Endodermal cell (in vitro differentiated cells): Measurements from ENCODE around the gene PCNT. TPM values are rescaled to one million over a fixed set of nuclear protein-coding genes. Genes with fewer than 3 reads are reported as not detected.
A peak's percentile ranks its signal among the peaks of the same experiment; 100 is the strongest.

Experiments used
- DNase-seq: peaks from one replicate; pipeline ENCODE4 v3.0.0-alpha.2; 2017
- H3K27ac ChIP-seq: 2 replicates; pipeline ENCODE4 v1.5.1; 2013; ENCODE audit warnings: mild to moderate bottlenecking, low read depth, low read length, moderate library complexity
- H3K27me3 ChIP-seq: 2 replicates; pipeline ENCODE4 v1.6.1; 2013; ENCODE audit warnings: mild to moderate bottlenecking, low read length, moderate library complexity; ENCODE audit not compliant: insufficient read depth, control insufficient read depth, poor library complexity, severe bottlenecking
- H3K36me3 ChIP-seq: 2 replicates; pipeline ENCODE4 v1.7.0; 2013; ENCODE audit warnings: mild to moderate bottlenecking, low read length, moderate library complexity; ENCODE audit not compliant: control insufficient read depth, insufficient read depth
- H3K4me1 ChIP-seq: one replicate; pipeline ENCODE4 v1.7.0; 2013; ENCODE audit warnings: low read length; ENCODE audit not compliant: control insufficient read depth, insufficient read depth
- H3K4me3 ChIP-seq: 2 replicates; pipeline ENCODE4 v1.5.1; 2013; ENCODE audit warnings: mild to moderate bottlenecking, low read length, moderate library complexity
- H3K9ac ChIP-seq: 2 replicates; pipeline ENCODE4 v1.6.1; 2013; ENCODE audit warnings: mild to moderate bottlenecking, low read length, moderate library complexity; ENCODE audit not compliant: poor library complexity, severe bottlenecking; ENCODE audit errors: extremely low read depth
- H3K9me3 ChIP-seq: 2 replicates; pipeline ENCODE4 v1.6.1; 2013; ENCODE audit warnings: mild to moderate bottlenecking, low read length, moderate library complexity; ENCODE audit not compliant: control insufficient read depth
- H3K27ac Mint-ChIP-seq: 2 replicates; pipeline ENCODE4 v1.8.0; 2020; ENCODE audit warnings: mixed read lengths
- H3K27me3 Mint-ChIP-seq: 2 replicates; pipeline ENCODE4 v1.8.0; 2021; ENCODE audit warnings: mild to moderate bottlenecking, mixed read lengths; ENCODE audit not compliant: insufficient read depth
- H3K36me3 Mint-ChIP-seq: 2 replicates; pipeline ENCODE4 v1.8.0; 2020; ENCODE audit warnings: low read depth, mixed read lengths
- H3K4me1 Mint-ChIP-seq: 2 replicates; pipeline ENCODE4 v1.8.0; 2020; ENCODE audit warnings: mixed read lengths
- H3K4me3 Mint-ChIP-seq: 2 replicates; pipeline ENCODE4 v1.8.0; 2020; ENCODE audit warnings: mild to moderate bottlenecking, moderate library complexity, mixed read lengths
- H3K9me3 Mint-ChIP-seq: 2 replicates; pipeline ENCODE4 v1.8.0; 2020; ENCODE audit warnings: mild to moderate bottlenecking, mixed read lengths
- WGBS, 2 experiments: methylation state at CpG; one replicate each; pipeline versions ENCODE4 v1.1.5 to v1.1.7; 2013; ENCODE audit warnings: missing lambda C conversion rate in 2 of 2, mixed read lengths in 1 of 2; ENCODE audit not compliant: insufficient coverage in 1 of 2, insufficient read length in 1 of 2; 5-methylcytosine and 5-hydroxymethylcytosine counted together
- total RNA-seq, 2 donors: library from RNA; stranded (reverse); fragmentation: NEBNext Ultra II Directional in 1 of 2; extraction: Animal tissue kit (Norgen Biotek cat#: 25700) in 1 of 2; gene quantifications; 2 replicates in 1 of 2; 3 replicates in 1 of 2; pipeline ENCODE4 v1.2.1, GENCODE V29; 2021
- TF ChIP-seq, protein P1 (sequence below): fragments of 200-600 bp; sonication (generic); conservative IDR thresholded peaks from 2 replicates; pipeline ENCODE4 v1.5.0; 2021; ENCODE audit warnings: antibody characterized with exemption, mild to moderate bottlenecking

Gene PCNT
- total RNA-seq, 2 donors from 2014 or later: 40.1 to 40.7 TPM

DNA sequence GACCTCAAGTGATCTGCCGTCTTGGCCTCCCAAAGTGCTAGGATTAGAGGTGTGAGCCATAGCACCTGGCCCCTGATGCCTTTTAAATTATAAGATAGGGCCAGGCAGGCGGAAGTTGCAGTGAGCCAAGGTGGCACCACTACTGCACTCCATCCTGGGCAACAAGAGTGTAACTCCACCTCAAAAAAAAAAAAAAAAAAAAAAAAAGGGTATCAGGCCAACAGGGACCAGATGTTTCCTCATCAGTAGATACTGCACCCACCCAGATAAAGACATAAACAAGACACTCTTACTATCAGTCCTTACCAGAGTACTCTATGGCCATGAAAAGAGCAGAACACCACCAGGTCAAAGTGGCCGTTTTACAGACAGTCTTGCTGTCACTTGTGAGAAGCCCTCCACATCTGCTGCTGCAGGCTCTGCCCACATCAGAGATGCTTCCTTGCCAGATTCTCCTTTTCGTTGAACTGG lies 3.6 kb upstream of the PCNT start:
- H3K9me3 Mint-ChIP-seq: no peaks in the 10 kb centered on the region
- no peak for DNase-seq
- Histone ChIP-seq H3K4me3 (peak overlapping the region; percentile 54), H3K4me1 (no peaks in the 10 kb centered on the region), H3K36me3 (no peaks in the 10 kb centered on the region), H3K27ac (no peak overlapping the region), H3K9me3 (no peaks in the 10 kb centered on the region), H3K27me3 (no peaks in the 10 kb centered on the region), H3K9ac (no peak overlapping the region)
- peaks cover 11% of the 10 kb centered on the region for H3K36me3 Mint-ChIP-seq
- TF ChIP-seq, protein P1, sequence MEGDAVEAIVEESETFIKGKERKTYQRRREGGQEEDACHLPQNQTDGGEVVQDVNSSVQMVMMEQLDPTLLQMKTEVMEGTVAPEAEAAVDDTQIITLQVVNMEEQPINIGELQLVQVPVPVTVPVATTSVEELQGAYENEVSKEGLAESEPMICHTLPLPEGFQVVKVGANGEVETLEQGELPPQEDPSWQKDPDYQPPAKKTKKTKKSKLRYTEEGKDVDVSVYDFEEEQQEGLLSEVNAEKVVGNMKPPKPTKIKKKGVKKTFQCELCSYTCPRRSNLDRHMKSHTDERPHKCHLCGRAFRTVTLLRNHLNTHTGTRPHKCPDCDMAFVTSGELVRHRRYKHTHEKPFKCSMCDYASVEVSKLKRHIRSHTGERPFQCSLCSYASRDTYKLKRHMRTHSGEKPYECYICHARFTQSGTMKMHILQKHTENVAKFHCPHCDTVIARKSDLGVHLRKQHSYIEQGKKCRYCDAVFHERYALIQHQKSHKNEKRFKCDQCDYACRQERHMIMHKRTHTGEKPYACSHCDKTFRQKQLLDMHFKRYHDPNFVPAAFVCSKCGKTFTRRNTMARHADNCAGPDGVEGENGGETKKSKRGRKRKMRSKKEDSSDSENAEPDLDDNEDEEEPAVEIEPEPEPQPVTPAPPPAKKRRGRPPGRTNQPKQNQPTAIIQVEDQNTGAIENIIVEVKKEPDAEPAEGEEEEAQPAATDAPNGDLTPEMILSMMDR: no peak
- no peak overlapping the region for H3K4me3 Mint-ChIP-seq
- H3K4me1 Mint-ChIP-seq: peaks cover 28% of the 10 kb centered on the region
- WGBS, 2 experiments: 85 to 90% methylated on average over 2 to 4 of the region's 4 CpGs
- no peak overlapping the region for H3K27ac Mint-ChIP-seq
- H3K27me3 Mint-ChIP-seq: no peaks in the 10 kb centered on the region

DNA sequence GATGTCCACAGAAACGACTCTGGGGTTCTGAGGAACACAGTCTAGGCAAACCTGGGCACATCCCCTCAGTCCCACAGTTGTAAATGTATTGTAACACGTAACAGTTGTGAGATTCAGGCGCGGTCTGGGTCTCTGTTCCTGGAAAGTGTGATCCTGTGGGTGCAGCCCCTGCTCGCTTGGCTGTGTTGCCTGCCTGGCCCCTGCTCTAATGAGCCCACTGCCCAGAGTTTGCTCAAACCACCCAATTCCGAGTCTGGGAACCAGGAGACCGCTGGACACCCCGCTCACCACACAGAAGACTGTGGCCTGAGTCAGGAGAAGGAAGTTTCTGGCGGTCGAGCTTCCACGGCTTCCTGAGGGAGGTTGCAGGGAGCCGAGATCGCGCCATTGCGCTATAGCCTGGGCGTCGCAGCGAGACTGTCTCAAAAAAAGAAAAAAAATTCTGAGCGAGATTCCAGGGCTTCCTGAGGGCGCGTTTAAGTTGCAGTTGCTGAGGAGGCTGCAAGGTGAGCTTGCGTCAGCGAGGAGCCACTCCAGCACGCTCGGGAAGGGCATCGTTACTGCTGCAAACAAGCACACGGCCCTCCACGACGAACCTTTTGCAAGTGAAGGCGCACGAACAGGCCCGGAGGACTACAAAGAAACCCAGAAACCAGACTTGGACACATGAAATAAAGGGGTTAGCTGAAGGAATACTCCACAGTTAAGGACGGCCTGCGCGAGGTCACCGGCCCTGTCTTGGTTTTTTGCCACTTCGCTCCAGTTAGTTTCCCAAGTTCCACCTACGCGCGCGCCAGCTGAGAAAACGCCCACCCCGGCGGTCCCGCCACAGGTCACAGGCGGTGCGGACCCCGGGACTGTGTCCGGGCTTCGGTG lies 1.4 kb upstream of the PCNT start:
- TF ChIP-seq, protein P1: no peak
- H3K36me3 ChIP-seq: peaks cover 4% of the 10 kb centered on the region
- H3K27me3 ChIP-seq: no peaks in the 10 kb centered on the region
- peaks cover 37% of the 10 kb centered on the region for H3K4me1 Mint-ChIP-seq
- H3K9ac ChIP-seq: peak overlapping the region; percentile 92
- H3K27ac Mint-ChIP-seq: peak overlapping the region; percentile 96
- no peaks in the 10 kb centered on the region for H3K4me1 ChIP-seq
- H3K4me3 Mint-ChIP-seq: peak overlapping the region; percentile 95
- peak; percentile 58 for DNase-seq
- H3K9me3 Mint-ChIP-seq: no peaks in the 10 kb centered on the region
- WGBS, 2 experiments: 5% methylated on average over 28 to 50 of the region's 50 CpGs
- H3K27me3 Mint-ChIP-seq: no peaks in the 10 kb centered on the region
- no peaks in the 10 kb centered on the region for H3K9me3 ChIP-seq
- H3K36me3 Mint-ChIP-seq: peaks cover 22% of the 10 kb centered on the region
- H3K27ac ChIP-seq: peak overlapping the region; percentile 83
- H3K4me3 ChIP-seq: peak overlapping the region; percentile 96

DNA sequence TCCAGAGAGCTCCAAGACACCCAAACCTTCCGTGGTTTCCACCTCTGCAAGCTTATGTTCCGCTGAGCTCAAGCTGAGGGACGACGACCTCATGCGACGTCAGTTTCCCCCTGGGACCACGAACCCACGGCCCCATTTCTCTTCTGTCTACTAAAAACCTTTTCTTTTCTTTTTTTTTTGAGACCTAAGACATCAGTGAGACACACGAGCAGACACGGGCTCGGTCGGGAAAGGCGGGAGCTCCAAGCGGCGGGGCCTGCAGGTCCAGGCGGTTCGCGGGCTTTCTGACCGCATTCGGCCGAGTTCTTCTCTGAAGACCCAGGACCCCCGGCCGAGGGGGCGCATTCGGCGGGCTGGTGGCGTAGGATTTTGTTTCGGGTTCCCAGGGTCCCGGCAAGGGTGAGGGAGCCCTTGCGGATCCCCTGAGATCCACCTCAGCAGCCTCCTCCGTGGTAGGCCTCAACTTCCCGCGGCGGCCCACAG lies 688 bp upstream of the PCNT start:
- Histone ChIP-seq H3K4me3 (peak overlapping the region; percentile 96), H3K36me3 (peaks cover 11% of the 10 kb centered on the region), H3K4me1 (no peaks in the 10 kb centered on the region), H3K9ac (peak overlapping the region; percentile 92), H3K27me3 (no peaks in the 10 kb centered on the region), H3K27ac (peak overlapping the region; percentile 83), H3K9me3 (no peaks in the 10 kb centered on the region)
- TF ChIP-seq, protein P1: no peak
- peak; percentile 47 for DNase-seq
- H3K36me3 Mint-ChIP-seq: peaks cover 27% of the 10 kb centered on the region
- no peaks in the 10 kb centered on the region for H3K27me3 Mint-ChIP-seq
- H3K9me3 Mint-ChIP-seq: no peaks in the 10 kb centered on the region
- H3K4me3 Mint-ChIP-seq: peak overlapping the region; percentile 95
- peak overlapping the region; percentile 96 for H3K27ac Mint-ChIP-seq
- peaks cover 35% of the 10 kb centered on the region for H3K4me1 Mint-ChIP-seq
- 0% methylated on average over 11 to 34 of the region's 34 CpGs for WGBS, 2 experiments
